Keratinocyte (primary cell): ENCODE measurements around the gene ASZ1. TPM values are rescaled to one million over a fixed set of nuclear protein-coding genes. Genes with fewer than 3 reads are reported as not detected.
"Not testable (repeated sequence)": the region's sequence is repeated elsewhere in the genome, so short reads cannot be mapped to it uniquely, and the experiment has no call there.

Source experiments
- DNase-seq: peaks from one replicate; pipeline ENCODE4 v3.0.0-alpha.2; 2011; ENCODE audit warnings: low read depth, missing footprints, low spot score
- FAIRE-seq: peaks from 2 replicates; lab custom pipeline; 2011; peaks lifted over from hg19 to GRCh38; lab: Jason Lieb, UNC
- H2AFZ ChIP-seq: 2 replicates; pipeline ENCODE4 v1.6.0; 2012; ENCODE audit warnings: low read length, control low read depth, inconsistent platforms; ENCODE audit not compliant: control insufficient read depth
- H3K27ac ChIP-seq: 2 replicates; pipeline ENCODE4 v1.5.1; 2011; ENCODE audit warnings: low read length; ENCODE audit not compliant: control insufficient read depth, insufficient read depth
- H3K27me3 ChIP-seq: 3 replicates; pipeline ENCODE4 v1.6.0; 2011; ENCODE audit warnings: low read length; ENCODE audit not compliant: control insufficient read depth, insufficient read depth; ENCODE audit errors: extremely low read depth
- H3K36me3 ChIP-seq, 2 experiments: 2 replicates in 1 of 2; 3 replicates in 1 of 2; pipeline ENCODE4 v1.5.1; 2011; ENCODE audit warnings: low read length in 2 of 2, mild to moderate bottlenecking in 1 of 2; ENCODE audit not compliant: control insufficient read depth in 2 of 2, insufficient read depth in 2 of 2; ENCODE audit errors: extremely low read depth in 1 of 2
- H3K4me1 ChIP-seq: 3 replicates; pipeline ENCODE4 v1.5.1; 2011; ENCODE audit warnings: low read length; ENCODE audit not compliant: control insufficient read depth, insufficient read depth; ENCODE audit errors: extremely low read depth
- H3K4me2 ChIP-seq: 3 replicates; pipeline ENCODE4 v1.6.0; 2011; ENCODE audit warnings: low read depth, low read length; ENCODE audit not compliant: control insufficient read depth, insufficient read depth; ENCODE audit errors: extremely low read depth
- H3K4me3 ChIP-seq, 3 experiments: fragments of 200-600 bp in 1 of 3; sonication (generic) in 1 of 3; 2 replicates in 2 of 3; 3 replicates in 1 of 3; pipeline ENCODE4 v1.5.1; 2011 to 2016; ENCODE audit warnings: low read length in 3 of 3, mild to moderate bottlenecking in 3 of 3, control low read depth in 2 of 3, inconsistent platforms in 1 of 3, low read depth in 1 of 3, mixed read lengths in 1 of 3, mixed run types in 1 of 3, moderate library complexity in 1 of 3; ENCODE audit not compliant: control insufficient read depth in 2 of 3, insufficient read depth in 2 of 3; ENCODE audit errors: extremely low read depth in 1 of 3
- H3K79me2 ChIP-seq: 2 replicates; pipeline ENCODE4 v1.6.0; 2012; ENCODE audit warnings: low read length; ENCODE audit not compliant: control insufficient read depth, insufficient read depth
- H3K9ac ChIP-seq: 3 replicates; pipeline ENCODE4 v1.6.0; 2011; ENCODE audit warnings: low read length; ENCODE audit not compliant: control insufficient read depth, insufficient read depth; ENCODE audit errors: extremely low read depth
- H3K9me1 ChIP-seq: 3 replicates; pipeline ENCODE4 v1.6.0; 2011; ENCODE audit warnings: low read length; ENCODE audit not compliant: control insufficient read depth, insufficient read depth; ENCODE audit errors: extremely low read depth
- H3K9me3 ChIP-seq: 2 replicates; pipeline ENCODE4 v1.5.1; 2012; ENCODE audit warnings: low read depth, low read length; ENCODE audit not compliant: control insufficient read depth
- H4K20me1 ChIP-seq: 3 replicates; pipeline ENCODE4 v1.6.0; 2011; ENCODE audit warnings: low read length; ENCODE audit not compliant: control insufficient read depth, insufficient read depth; ENCODE audit errors: extremely low read depth
- EZH2 ChIP-seq: IDR thresholded peaks from one replicate; pipeline ENCODE4 v1.6.1; 2012; ENCODE audit warnings: inconsistent platforms, mild to moderate bottlenecking, low read length, moderate library complexity
- dilution Hi-C: fragments of 300-500 bp; cut with MboI; formaldehyde crosslinking; loops from one replicate; pipeline ENCODE4 v1.7.0; 2020; ENCODE audit warnings: low sequenced_read_pairs; ENCODE audit not compliant: extremely low pct_ligation_motif_present
- polyA plus RNA-seq, 5 experiments: library from polyadenylated mRNA; depleted of rRNA in 3 of 5; stranded (reverse) in 3 of 5; stranded (forward) in 1 of 5; unstranded in 1 of 5; fragments of >200 nt; gene quantifications; 1 replicate in 1 of 5; 2 replicates in 3 of 5; 3 replicates in 1 of 5; pipeline versions ENCODE4 v1.2.1 to v1.2.3, GENCODE V29; 2011 to 2012; ENCODE audit warnings: missing spikeins in 2 of 5, low read depth in 1 of 5, low replicate concordance in 1 of 5
- TF ChIP-seq, protein P1 (sequence below), 3 experiments: IDR thresholded peaks in 1 of 3; conservative IDR thresholded peaks in 1 of 3; optimal IDR thresholded peaks in 1 of 3; 2 replicates in 2 of 3; 3 replicates in 1 of 3; pipeline versions ENCODE3 to v1.5.1; 2011; ENCODE audit warnings: low read length in 3 of 3, mild to moderate bottlenecking in 3 of 3, moderate library complexity in 2 of 3, control low read depth in 1 of 3, inconsistent platforms in 1 of 3; ENCODE audit not compliant: insufficient read depth in 2 of 3; ENCODE audit errors: extremely low read depth in 1 of 3

Gene ASZ1
- polyA plus RNA-seq, 1 donor (not counting 4 experiments of a cell fraction or from before 2014, with no cell fraction given) = not detected

- Histone ChIP-seq H3K4me1 (no peaks in the 10 kb centered on the region), H2AFZ (no peak overlapping the region), H3K27me3 (no peaks in the 10 kb centered on the region), H3K36me3 (no peaks in the 10 kb centered on the region), H3K9ac (no peak overlapping the region), H3K4me2 (no peak overlapping the region), H4K20me1 (no peaks in the 10 kb centered on the region), H3K9me1 (no peaks in the 10 kb centered on the region), H3K9me3 (no peaks in the 10 kb centered on the region), H3K79me2 (no peaks in the 10 kb centered on the region), H3K27ac (no peak overlapping the region), H3K4me3 (no peak overlapping the region)
- dilution Hi-C loops = no loop called here
- DNase-seq = no peak
- TF ChIP-seq, protein P1, sequence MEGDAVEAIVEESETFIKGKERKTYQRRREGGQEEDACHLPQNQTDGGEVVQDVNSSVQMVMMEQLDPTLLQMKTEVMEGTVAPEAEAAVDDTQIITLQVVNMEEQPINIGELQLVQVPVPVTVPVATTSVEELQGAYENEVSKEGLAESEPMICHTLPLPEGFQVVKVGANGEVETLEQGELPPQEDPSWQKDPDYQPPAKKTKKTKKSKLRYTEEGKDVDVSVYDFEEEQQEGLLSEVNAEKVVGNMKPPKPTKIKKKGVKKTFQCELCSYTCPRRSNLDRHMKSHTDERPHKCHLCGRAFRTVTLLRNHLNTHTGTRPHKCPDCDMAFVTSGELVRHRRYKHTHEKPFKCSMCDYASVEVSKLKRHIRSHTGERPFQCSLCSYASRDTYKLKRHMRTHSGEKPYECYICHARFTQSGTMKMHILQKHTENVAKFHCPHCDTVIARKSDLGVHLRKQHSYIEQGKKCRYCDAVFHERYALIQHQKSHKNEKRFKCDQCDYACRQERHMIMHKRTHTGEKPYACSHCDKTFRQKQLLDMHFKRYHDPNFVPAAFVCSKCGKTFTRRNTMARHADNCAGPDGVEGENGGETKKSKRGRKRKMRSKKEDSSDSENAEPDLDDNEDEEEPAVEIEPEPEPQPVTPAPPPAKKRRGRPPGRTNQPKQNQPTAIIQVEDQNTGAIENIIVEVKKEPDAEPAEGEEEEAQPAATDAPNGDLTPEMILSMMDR (optimal IDR thresholded peaks at IDR 0.05 in 1 of 3, IDR thresholded peaks at IDR 0.05 in 1 of 3, conservative IDR thresholded peaks at IDR 0.05 in 1 of 3; ENCODE audit: extremely low read depth in 1 of 3, insufficient read depth in 2 of 3, low read length in 3 of 3) = no peak
- no peak for TF ChIP-seq EZH2
- no peak for FAIRE-seq
Observed at GRCh38 chr7:117424090-117424829, 3.0 kb downstream of the ASZ1 start.

GRCh38 chr7:117414591-117414990 is 12.7 kb downstream of the ASZ1 start:
- FAIRE-seq, H3K9ac ChIP-seq, H3K36me3 ChIP-seq, H2AFZ ChIP-seq, DNase-seq, H3K4me3 ChIP-seq, H3K27me3 ChIP-seq, H4K20me1 ChIP-seq, H3K79me2 ChIP-seq, H3K4me1 ChIP-seq, H3K4me2 ChIP-seq, H3K9me3 ChIP-seq, H3K27ac ChIP-seq, dilution Hi-C loops, H3K9me1 ChIP-seq: not testable (repeated sequence)
